ENCODE measurements around the gene PLSCR5.

- no peak for TF ChIP-seq CTCF (IDR thresholded peaks at IDR 0.05; ENCODE audit: borderline replicate concordance, extremely low read depth, low read length, poor library complexity, severe bottlenecking)
- no peak for TF ChIP-seq EZH2 (IDR thresholded peaks at IDR 0.05; ENCODE audit: borderline replicate concordance, low read depth, low read length, severe bottlenecking)
These were observed 65.8 kb downstream of the PLSCR5 start for GRCh38 chr3:146539315-146539714.

Measured in DND-41 (cell line).